Calu3 (cell line): ENCODE results near the gene MRPS16. TPM values are rescaled to one million over a fixed set of nuclear protein-coding genes. Genes with fewer than 3 reads are reported as not detected.

Experiments used
- BruUV-seq: library from RNA; stranded (reverse); fragments of 400-500 nt; replicated peaks from 2 replicates; lab custom pipeline; 2021; lab: Mats Ljungman, UMichigan
- CTCF ChIA-PET: fragments of 300-600 bp; sonication (Branson Sonifier 250); formaldehyde crosslinking; loops from one replicate; lab custom pipeline; 2022; ENCODE audit warnings: antibody characterized with exemption; lab: Charles Lee
- DNase-seq: peaks from one replicate; pipeline ENCODE4 v3.0.0; 2022
- H3K27ac Mint-ChIP-seq: one replicate; pipeline ENCODE4 v1.8.0; 2022; ENCODE audit warnings: mixed read lengths; ENCODE audit not compliant: unreplicated experiment
- H3K27me3 Mint-ChIP-seq: one replicate; pipeline ENCODE4 v1.8.0; 2022; ENCODE audit warnings: mixed read lengths; ENCODE audit not compliant: unreplicated experiment
- H3K36me3 Mint-ChIP-seq: one replicate; pipeline ENCODE4 v1.8.0; 2022; ENCODE audit warnings: mild to moderate bottlenecking, moderate library complexity, mixed read lengths; ENCODE audit not compliant: insufficient read depth, unreplicated experiment
- H3K4me1 Mint-ChIP-seq: one replicate; pipeline ENCODE4 v1.8.0; 2022; ENCODE audit warnings: mild to moderate bottlenecking, low read depth, mixed read lengths; ENCODE audit not compliant: unreplicated experiment
- H3K4me3 Mint-ChIP-seq: one replicate; pipeline ENCODE4 v1.8.0; 2022; ENCODE audit warnings: mild to moderate bottlenecking, low read depth, moderate library complexity, mixed read lengths; ENCODE audit not compliant: unreplicated experiment
- H3K9me3 Mint-ChIP-seq: one replicate; pipeline ENCODE4 v1.8.0; 2022; ENCODE audit warnings: low read depth, mixed read lengths; ENCODE audit not compliant: unreplicated experiment
- CTCF ChIP-seq: fragments of 200-600 bp; IDR thresholded peaks from one replicate; pipeline ENCODE4 v1.8.0; 2022; ENCODE audit warnings: antibody characterized with exemption; ENCODE audit not compliant: unreplicated experiment
- intact Hi-C: fragments of 100-400 bp; cut with micrococcal nuclease; formaldehyde crosslinking; loops from one replicate; pipeline ENCODE4 v1.10.0; 2022; ENCODE audit not compliant: unreplicated experiment
- total RNA-seq: library from RNA; stranded (reverse); gene quantifications from 2 replicates; pipeline ENCODE4 v1.2.3, GENCODE V29; 2022

Gene MRPS16
- total RNA-seq, 1 experiment from 2014 or later, result 126 TPM

- no peak for DNase-seq
- Mint-ChIP-seq H3K4me1 (no peaks in the 10 kb centered on the region), H3K27me3 (no peaks in the 10 kb centered on the region), H3K36me3 (peaks cover 5% of the 10 kb centered on the region), H3K9me3 (no peaks in the 10 kb centered on the region), H3K4me3 (no peak overlapping the region), H3K27ac (no peak overlapping the region)
- TF ChIP-seq CTCF, result no peak
- intact Hi-C loops, result no loop called here
- no TSS peak for BruUV-seq
- CTCF ChIA-PET, result no interaction called here
Observed at GRCh38 chr10:73220989-73221388, 31.5 kb downstream of the MRPS16 start.

- no peak overlapping the region for H3K4me3 Mint-ChIP-seq
- no peaks in the 10 kb centered on the region for H3K9me3 Mint-ChIP-seq
- H3K36me3 Mint-ChIP-seq, result peaks cover 5% of the 10 kb centered on the region
- no peaks in the 10 kb centered on the region for H3K4me1 Mint-ChIP-seq
- no peak for DNase-seq
- CTCF ChIA-PET, result interaction anchor here (0.6 kb wide), 2 partner anchors 29 to 33 kb away, joined by 3 read pairs; partner anchors contain the start of gene MRPS16
- intact Hi-C loops, result no loop called here
- no TSS peak for BruUV-seq
- no peak for TF ChIP-seq CTCF
- no peaks in the 10 kb centered on the region for H3K27me3 Mint-ChIP-seq
- H3K27ac Mint-ChIP-seq, result no peak overlapping the region
Observed at GRCh38 chr10:73219384-73219783, 33.1 kb downstream of the MRPS16 start.

- Mint-ChIP-seq H3K36me3 (peaks cover 5% of the 10 kb centered on the region), H3K9me3 (no peaks in the 10 kb centered on the region), H3K4me3 (no peak overlapping the region), H3K4me1 (no peaks in the 10 kb centered on the region), H3K27ac (no peak overlapping the region), H3K27me3 (no peaks in the 10 kb centered on the region)
- no TSS peak for BruUV-seq
- CTCF ChIA-PET, result interaction anchor here (0.6 kb wide), 2 partner anchors 28 to 34 kb away, joined by 3 read pairs; partner anchors contain the start of gene MRPS16
- no peak for TF ChIP-seq CTCF
- intact Hi-C loops, result no loop called here
- peak; percentile 6 for DNase-seq
Observed at GRCh38 chr10:73218431-73219191, 33.8 kb downstream of the MRPS16 start.

GRCh38 chr10:73217628-73218027, 34.8 kb downstream of the MRPS16 start:
- CTCF ChIA-PET, result interaction anchor here (0.6 kb wide), 1 partner anchor 711 kb away, joined by 4 read pairs; no protein-coding TSS in a partner anchor
- Mint-ChIP-seq H3K36me3 (peaks cover 5% of the 10 kb centered on the region), H3K9me3 (no peaks in the 10 kb centered on the region), H3K27me3 (no peaks in the 10 kb centered on the region), H3K27ac (no peak overlapping the region), H3K4me3 (no peak overlapping the region), H3K4me1 (no peaks in the 10 kb centered on the region)
- DNase-seq, result no peak
- no TSS peak for BruUV-seq
- no peak for TF ChIP-seq CTCF
- intact Hi-C loops, result no loop called here
